Glomerular endothelial cell (primary cell): ENCODE data around the gene CLIP4. TPM values are rescaled to one million over a fixed set of nuclear protein-coding genes. Genes with fewer than 3 reads are reported as not detected.
"Not testable (repeated sequence)": the region's sequence is repeated elsewhere in the genome, so short reads cannot be mapped to it uniquely, and the experiment has no call there.

Experiments used
- DNase-seq: peaks from one replicate; pipeline ENCODE4 v3.0.0-alpha.2; 2011; ENCODE audit warnings: low read depth, low spot score; ENCODE audit errors: extremely low read depth
- total RNA-seq: library from RNA; depleted of rRNA; stranded (reverse); fragments of >200 nt; gene quantifications from 2 replicates; pipeline ENCODE4 v1.2.3, GENCODE V29; 2015

The CLIP4 gene, protein sequence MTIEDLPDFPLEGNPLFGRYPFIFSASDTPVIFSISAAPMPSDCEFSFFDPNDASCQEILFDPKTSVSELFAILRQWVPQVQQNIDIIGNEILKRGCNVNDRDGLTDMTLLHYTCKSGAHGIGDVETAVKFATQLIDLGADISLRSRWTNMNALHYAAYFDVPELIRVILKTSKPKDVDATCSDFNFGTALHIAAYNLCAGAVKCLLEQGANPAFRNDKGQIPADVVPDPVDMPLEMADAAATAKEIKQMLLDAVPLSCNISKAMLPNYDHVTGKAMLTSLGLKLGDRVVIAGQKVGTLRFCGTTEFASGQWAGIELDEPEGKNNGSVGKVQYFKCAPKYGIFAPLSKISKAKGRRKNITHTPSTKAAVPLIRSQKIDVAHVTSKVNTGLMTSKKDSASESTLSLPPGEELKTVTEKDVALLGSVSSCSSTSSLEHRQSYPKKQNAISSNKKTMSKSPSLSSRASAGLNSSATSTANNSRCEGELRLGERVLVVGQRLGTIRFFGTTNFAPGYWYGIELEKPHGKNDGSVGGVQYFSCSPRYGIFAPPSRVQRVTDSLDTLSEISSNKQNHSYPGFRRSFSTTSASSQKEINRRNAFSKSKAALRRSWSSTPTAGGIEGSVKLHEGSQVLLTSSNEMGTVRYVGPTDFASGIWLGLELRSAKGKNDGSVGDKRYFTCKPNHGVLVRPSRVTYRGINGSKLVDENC
- total RNA-seq, result 17.5 and 19.0 TPM in 2 replicates

DNA sequence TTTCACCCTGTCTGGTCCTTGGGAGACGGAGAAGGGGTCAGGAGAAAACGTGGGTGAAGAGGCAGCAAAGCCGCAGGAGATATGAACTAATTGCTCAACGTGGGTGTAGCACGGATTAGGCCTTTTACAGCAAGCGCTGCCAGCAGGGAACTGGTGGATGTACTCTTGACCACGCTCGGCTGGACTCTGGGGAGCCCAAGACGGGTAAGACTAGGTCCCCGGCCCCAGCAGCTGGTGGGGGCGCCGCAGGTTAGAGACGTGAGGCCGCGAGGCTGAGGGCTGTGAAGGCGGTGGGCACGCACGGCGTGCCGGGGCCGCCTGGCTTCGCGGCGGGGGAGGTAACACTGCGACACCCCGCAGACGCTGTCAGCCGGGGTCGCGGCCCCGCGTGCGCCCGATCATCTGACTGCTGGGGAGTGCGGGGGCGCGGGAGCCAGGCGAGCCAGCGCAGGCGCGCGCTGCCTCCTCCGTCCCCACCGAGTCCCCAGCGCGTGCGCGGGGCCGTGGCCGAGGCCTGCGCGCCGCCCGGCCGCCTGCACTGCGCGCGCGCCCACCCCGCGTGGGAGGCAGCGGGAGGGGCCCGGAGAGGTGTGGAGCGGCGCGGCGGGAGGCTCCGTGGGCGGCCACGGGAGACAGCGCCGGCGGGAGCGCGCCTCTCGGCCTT, at the start of gene CLIP4:
TSS of gene CLIP4 (plus strand) at position 470 of the 664 bp plus-strand sequence. CDS start 5,974 bp downstream, outside the sequence.
- DNase-seq, result no peak

DNA sequence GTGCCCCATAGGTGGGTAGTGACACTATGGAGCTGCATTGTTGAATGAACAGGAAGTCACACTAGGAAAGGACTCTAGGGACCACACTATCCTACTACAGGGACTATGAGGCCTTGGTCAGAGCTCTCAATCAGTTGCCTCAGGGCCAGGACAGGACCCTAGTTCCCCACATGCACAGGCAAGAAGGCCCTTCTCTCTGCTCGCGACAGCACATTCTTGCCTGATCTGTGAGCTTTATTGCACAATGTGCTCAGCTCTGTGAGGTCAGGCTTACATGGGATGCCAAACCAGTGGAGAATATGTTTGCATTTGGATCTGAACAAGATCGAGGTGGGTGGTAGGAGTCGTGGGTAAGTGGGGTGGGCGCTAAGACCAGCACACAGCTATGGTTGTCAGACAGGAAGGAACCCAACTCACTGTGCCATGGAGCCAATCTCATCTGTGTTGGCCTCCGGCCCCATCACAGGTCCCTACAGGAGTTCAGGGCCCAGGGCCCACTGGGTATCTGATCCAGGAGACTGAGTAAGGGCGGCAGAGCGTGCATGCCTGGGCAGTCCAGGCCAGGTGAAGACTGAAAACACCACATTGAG, 48.8 kb upstream of the CLIP4 start:
- no peak for DNase-seq

DNA sequence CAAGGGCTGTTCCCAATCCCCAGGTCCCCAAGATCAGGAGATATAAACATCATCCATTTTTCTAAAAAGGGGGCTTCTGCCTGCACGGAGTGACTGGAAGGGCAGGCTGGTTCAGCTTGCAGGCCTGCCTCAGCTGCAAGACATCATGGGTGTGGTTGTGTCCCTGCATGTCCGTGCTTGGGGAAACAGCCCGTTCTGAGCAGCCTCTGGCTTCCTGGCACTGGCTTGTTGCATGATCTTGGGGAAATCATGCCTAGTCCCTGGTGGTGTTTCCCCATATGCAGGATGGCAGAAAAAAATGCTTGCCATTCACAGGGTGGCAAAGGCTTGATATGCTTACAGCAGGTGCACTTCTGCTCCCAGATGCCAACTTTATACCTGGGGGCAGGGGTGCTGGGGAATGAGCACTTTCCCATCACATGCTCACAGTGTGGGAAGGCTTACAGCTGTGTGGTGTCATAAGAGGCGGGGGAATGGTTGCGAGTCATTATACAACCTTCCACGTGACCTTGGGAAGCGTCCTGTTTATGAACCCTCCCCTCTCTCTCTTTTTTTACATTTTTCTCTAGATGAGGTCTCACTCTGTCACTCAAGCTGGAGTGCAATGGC, 48.1 kb upstream of the CLIP4 start:
- DNase-seq, result no peak

DNA sequence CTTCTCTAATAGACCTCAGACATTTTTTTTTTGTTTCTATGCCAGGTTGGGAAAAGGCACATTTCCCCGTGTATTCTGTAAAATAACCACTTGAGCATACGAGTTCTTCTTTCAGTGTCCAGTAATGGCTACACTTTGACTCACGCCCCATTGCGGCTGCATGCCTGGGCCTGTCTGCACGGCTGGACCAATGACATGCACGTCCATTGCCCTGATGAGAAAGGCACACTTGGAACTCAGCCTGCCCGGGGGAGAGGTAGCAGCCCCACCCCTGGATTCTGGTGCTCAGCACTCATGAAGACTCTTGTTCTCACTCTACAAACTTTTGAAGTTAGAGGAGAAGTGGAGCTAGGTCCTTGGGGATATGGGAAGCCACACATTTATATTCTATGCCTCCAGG, 46.7 kb upstream of the CLIP4 start:
- no peak for DNase-seq

DNA sequence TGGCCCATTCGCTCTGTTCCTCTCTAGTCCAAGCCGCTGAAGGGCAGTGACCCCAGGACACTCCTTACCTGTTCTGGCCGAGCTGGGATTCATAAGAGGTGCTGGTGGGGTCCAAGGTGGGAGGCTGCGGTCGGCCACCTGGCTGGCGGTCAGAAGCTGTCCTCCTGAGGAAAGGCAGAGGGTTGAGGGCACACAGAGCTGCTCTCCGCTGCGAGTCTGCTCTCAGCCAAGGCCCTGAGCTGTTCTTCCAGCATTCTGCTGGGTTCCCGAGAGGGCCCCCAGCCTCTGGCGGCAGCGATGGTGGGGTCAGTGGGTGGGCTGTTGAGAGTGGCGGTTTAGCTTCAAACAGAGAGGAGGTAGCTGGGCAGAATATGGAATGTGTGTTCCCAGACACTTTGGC, 44.7 kb upstream of the CLIP4 start:
- DNase-seq, result no peak

DNA sequence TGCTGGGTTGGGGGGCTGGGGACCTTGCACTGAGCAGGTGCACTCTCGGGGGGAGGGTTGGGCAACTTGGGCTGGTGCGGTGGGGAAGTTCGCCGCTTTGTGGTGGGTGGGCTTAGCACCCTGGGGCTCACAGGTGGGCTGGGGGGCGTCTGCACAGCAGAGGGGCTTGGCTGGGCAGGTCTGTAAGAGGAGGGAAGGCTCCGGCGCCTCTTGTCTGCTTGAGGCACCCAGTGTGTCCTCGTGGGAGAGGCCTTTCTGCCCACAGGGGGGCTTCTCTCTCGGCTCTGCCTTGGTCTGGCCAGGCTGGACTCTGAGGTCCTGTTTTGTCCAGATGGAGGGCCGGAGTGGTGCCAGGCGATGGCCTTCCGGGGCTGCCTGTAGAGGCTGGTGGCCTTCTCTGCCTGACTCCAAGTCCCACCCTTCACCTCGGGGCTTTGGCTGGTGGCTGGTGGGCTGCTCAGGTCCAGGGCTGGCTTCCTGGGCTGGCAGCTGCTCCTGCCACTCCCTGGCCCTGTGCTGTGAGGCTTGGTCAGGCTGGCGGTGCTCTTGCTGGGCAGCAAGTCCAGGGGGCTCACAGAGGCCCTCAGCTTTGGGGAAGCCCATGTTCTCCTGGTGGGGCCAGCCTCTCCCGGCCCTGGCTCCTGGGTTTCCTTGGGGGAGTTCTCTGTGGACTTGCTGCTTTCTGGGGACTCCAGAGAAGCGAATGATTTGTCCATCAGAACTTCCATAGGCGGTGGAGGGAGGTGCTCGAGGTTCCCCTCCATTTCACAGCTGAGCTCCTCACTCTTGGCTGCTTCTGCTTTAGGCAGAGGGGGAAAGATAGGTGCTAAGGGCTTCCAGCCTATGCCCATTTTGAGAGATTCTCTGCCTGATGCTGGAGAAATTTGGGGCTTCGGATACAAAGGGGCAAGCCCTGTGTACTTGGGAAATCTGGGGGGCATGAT, 43.9 kb upstream of the CLIP4 start:
- DNase-seq, result no peak

DNA sequence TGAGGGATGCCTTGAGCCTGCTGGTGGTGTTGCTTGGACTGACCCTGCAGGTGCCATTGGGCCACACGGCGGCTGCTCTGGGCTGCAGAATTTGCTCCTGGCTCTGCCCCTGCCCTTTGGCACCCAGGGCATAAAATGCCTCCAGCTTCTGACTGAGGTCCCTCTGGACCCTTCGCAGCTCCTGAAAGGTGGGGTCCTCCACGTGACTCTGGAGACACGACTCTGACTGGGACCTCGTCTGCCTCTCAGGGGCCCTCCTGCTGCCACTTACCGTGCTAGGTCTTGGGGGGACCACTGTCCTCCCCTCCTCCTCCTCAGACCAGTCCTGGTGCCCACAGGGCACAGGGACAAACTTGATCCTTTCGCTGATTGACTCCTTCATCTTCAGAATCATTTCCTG, 43.0 kb upstream of the CLIP4 start:
- no peak for DNase-seq

DNA sequence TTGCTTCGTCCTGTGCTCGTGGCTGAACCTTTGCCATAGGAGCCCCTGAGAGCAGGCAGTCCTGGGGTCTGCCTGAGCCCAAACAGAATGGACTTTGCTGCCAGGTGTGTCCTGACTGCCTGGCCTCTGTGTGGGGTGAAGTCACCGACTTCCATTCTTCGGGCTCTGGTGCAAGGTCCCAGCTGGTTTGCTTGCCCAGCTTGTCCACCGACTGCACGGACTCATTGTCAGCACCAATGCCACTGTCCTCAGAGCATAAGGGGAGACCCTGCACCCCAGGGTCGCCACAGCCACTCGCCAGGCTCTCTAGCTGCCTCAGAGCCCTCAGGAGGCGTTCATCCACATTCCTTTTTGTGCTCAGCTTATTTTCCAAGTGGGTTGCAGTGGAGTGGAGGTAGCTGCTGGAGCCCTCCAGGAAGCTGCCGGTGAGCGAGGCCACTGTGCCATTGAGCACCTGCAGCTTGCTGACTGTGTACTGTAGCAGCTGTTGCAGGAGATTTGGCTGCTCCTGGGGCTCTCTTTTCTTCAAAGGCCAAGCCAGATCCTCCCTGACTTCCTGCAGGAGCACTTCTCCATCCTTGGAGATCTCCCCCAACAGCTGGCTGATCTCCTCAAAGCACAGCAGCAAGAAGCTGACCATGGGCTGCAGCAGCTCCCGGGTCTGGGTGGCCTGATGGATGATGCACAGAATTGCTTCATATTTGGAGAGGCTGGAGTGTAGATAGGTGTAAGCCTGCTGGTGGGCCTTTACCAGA, 42.1 kb upstream of the CLIP4 start:
- DNase-seq, result no peak

DNA sequence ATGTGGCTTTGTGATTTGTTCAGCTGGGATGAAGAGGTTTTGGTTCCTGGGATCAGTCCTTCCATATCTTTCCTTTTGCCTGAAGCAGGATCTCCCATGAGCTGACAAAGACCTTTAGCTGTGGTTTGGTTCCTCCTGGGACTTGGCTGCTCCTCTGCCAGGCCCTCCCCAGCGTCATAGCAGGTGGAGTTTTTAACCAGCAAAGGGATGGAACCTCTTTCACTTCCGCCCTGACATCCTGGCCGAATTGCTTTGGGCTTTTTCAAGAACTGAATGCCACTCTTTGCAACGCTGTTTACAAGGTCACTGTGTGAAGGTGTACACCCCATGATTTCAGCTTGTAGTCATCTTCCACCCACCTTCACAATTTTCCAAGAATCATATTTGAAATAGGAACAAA, 41.3 kb upstream of the CLIP4 start:
- no peak for DNase-seq

DNA sequence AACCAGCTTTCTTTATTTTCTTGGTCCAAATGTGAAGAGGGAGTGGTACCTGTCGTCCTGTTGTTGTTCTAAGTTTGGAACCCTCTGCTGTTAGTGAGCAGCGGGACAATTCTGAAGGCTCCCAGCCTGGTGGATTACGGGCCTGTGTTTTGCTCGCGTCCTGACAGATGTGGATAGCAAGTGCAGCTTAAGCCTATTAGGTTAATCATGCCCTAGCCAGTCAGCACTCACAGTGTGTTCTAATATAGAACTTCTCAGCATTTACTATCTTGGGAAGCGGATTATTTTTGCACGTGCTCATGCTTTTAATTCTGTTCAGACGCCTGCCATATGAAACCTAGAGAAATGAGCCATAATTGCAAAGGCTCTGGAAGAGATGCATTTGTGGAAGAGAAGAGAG, 40.8 kb upstream of the CLIP4 start, which contains the start of gene PCARE:
TSS of gene PCARE (minus strand) at position 113 of the 400 bp plus-strand sequence. CDS start 262 bp downstream, outside the sequence.
- no peak for DNase-seq

DNA sequence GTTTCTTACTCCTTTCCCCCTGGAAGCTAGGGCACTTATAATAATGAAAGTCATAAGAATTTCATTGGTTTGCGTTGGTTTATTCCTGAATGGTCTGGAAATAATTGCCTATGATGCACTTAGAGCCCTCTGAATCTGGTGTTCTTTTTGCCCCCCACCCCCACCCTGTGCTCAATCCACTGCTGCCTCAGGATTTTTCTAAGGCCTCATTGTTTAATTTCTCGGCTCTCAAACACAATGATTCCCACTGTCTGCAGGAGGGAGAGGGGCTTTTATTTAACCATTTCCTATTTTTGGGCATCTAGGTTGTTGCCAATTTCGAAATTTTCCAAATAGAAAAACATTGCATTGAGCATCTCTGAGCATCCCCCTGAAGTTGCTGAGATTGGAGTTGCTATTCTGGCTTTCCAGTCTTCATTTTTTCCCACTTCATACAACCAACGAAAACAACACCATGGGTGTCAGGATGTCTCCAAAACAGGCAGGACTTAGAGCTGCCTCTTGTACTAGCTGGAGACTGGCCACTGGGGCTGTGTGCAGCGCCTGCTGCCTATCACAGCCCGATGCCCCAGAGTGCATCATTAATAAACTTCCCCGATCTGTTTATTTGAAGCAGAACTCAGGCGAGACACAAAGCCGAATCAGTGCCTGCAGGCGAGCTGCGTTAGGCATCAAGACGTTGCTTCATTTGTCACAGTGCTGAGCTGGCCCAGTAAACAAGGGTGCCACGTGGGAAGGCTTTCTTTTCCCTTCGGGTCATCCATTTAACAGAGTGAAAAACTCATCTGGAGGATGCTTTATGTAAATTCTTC, 39.1 kb upstream of the CLIP4 start:
- no peak for DNase-seq

DNA sequence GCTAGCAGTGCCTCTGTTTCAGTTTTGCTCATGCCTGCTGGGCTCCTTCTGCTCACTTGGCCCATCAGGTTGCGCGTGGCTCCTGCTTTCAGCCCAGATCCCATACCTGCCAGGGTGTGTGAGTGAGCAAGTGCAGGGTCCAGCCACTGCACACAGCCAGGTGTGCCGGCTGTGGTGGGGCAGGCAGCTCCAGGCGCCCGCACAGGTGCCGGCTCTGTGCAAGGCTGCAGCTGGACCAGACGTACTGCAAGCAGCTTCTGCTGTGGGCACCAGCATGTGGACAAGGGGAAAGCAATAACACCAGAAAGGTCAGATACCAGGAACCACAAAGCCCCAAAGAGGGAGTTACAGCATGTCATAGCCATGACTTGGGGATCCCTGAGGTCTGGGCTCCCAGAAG, 35.3 kb upstream of the CLIP4 start:
- no peak for DNase-seq

DNA sequence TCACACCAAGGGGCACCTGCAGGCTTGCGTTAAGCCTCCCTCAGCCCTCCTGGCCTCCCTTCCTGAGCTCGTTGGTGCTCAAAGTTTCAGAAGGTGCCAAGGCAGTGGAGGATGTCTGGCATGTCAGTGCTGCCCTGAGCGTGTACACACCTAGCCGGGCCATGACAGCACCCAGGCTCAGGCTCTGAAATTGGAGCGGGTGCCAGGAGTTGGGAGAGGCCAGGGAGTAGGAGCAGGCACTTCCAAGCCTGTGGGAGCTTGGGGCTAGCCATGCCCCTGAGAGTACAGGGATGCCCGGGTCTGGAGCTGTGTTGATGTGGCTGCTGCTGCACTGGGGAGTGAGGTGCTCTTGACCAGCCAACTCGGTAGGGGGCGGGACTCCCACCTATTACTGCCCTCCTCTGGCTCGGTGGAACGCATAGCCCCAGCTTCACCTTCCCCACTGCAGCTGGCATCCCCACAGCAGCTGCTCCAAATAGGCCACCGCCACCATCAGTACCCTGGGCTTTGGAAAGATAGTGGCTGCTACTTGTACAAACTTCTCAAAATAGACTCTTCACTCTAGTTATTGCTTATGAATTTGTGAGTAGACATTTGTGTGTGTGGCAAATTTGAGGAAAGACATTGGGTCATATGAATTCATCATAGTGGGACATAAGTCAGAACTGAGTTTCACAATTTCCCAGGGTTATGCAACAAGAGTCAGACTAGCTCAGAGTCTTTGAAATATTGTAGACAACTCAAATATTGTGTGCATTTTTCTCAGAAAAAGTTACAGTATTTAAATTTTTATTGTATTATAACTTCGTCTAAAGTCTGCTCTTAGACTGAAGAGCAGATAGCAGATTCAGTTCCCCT, 34.1 kb upstream of the CLIP4 start:
- no peak for DNase-seq

DNA sequence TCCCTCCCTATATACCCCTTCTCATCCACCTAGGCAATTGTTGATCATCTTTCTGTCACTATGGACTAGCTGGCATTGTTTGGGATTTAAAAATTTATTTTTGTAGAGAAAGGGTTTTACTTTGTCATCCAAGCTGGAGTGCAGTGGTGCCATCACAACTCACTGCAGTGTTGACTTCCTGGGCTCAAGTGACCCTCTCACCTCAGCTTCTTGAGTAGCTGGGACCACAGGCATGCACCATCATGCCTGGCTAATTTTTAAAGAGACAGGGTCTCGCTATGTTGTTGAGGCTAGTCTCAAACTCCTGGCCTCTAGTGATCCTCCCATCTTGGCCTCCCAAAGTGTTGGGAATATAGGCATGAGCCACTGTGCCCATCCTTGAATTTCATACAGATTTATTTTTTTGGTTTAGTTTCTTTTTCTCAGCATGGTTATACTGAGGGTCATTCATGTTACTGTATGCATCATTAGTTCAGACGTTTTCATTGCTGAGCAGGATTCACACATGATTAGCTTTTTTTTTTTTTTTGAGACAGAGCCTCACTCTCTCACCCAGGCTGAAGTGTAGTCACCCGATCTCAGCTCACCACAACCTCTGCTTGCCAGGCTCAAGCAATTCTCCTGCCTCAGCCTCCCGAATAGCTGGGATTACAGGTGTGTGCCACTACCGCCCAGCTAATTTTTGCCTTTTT, 32.3 kb upstream of the CLIP4 start:
- no peak for DNase-seq

DNA sequence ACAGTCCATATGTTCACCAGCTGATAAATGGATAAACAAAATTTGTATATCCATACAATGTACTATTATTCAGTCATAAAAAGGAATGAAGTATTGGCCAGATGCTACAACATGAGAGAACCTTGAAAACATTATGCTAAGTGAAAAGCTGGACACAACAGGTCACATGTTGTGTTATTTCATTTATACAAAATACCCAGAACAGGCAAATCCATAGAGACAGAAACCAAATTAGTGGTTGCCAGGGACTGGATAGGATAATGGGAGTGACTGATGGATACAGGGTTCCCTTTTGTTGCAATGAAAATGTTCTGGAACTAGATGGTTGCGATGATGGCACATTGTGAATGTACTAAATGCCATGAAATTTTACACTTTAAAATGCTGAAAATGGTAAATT, 30.7 kb upstream of the CLIP4 start:
- DNase-seq, result no peak

DNA sequence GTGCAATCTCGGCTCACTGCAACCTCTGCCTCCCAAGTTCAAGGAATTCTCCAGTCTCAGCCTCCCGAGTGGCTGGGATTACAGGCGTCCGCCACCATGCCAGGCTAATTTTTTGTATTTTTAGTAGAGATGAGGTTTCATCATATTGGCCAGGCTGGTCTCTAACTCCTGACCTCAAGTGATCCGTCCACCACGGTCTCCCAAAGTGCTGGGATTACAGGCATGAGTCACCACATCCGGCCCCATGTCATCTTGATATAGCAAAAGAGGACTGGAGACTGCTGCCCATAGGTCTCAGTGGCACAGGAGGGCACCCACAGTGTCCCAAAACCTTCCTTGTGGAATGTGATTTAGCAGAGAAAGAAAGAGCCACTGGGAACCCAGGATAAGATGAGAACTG, 24.9 kb upstream of the CLIP4 start:
- not testable (repeated sequence) for DNase-seq

DNA sequence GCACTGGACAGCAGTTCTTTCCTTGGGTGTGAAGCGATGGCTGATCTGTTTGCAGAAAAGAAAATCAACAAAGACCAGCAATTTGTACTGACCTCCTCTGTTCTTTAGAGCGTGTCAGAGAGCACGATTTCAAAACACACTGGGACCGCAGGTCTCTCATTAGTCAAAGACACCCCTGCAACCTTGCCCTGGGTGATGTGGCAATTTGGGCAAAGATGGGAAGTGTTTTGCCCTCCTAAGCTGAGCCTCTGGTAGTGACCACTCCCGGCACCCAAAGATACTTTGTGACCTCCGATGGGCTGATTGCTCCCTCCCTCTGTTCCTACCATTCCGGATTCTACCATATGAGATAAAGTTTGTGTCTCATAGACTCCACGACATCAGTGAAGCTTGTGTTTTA, 18.2 kb upstream of the CLIP4 start:
- no peak for DNase-seq
